Loucy (cell line): ENCODE results near the gene CCT3.

Experiments
- H2AFZ ChIP-seq: fragments of 200-600 bp; sonication (generic); 2 replicates; pipeline ENCODE4 v1.6.0; 2016; ENCODE audit warnings: antibody characterized with exemption, mild to moderate bottlenecking, low read length, moderate library complexity
- H3F3A ChIP-seq: fragments of 200-600 bp; 2 replicates; pipeline ENCODE4 v1.6.0; 2016; ENCODE audit warnings: antibody characterized with exemption, low read depth, mild to moderate bottlenecking
- H3K27me3 ChIP-seq: fragments of 200-600 bp; sonication (generic); 2 replicates; pipeline ENCODE4 v1.6.1; 2014; ENCODE audit warnings: low read length, mild to moderate bottlenecking; ENCODE audit not compliant: insufficient read depth, poor library complexity, severe bottlenecking
- H3K36me3 ChIP-seq: fragments of 200-600 bp; sonication (generic); 2 replicates; pipeline ENCODE4 v1.6.1; 2016; ENCODE audit warnings: low read length; ENCODE audit not compliant: insufficient read depth
- H3K4me1 ChIP-seq: fragments of 200-600 bp; sonication (generic); 2 replicates; pipeline ENCODE4 v1.5.1; 2014; ENCODE audit warnings: low read length, mild to moderate bottlenecking; ENCODE audit not compliant: insufficient read depth, poor library complexity, severe bottlenecking
- H3K4me2 ChIP-seq: fragments of 200-600 bp; sonication (generic); 2 replicates; pipeline ENCODE4 v1.6.0; 2014; ENCODE audit warnings: antibody characterized with exemption, low read length, low read depth, mild to moderate bottlenecking; ENCODE audit not compliant: poor library complexity, severe bottlenecking
- H3K4me3 ChIP-seq: fragments of 200-600 bp; sonication (generic); 2 replicates; pipeline ENCODE4 v1.5.1; 2014; ENCODE audit warnings: low read length, mild to moderate bottlenecking, mixed read lengths; ENCODE audit not compliant: poor library complexity, severe bottlenecking
- H3K79me2 ChIP-seq: fragments of 200-600 bp; sonication (generic); 2 replicates; pipeline ENCODE4 v1.6.1; 2014; ENCODE audit warnings: low read length; ENCODE audit not compliant: insufficient read depth
- H3K9ac ChIP-seq: fragments of 200-600 bp; sonication (generic); 2 replicates; pipeline ENCODE4 v1.6.0; 2014; ENCODE audit warnings: mild to moderate bottlenecking, low read depth, low read length, moderate library complexity; ENCODE audit not compliant: poor library complexity, severe bottlenecking
- H3K9me2 ChIP-seq: fragments of 200-600 bp; sonication (generic); replicated peaks from 2 replicates; pipeline ENCODE4 v1.6.1; 2016; ENCODE audit warnings: low read depth, low read length, mixed read lengths
- H3K9me3 ChIP-seq: fragments of 200-600 bp; sonication (generic); 2 replicates; pipeline ENCODE4 v1.6.1; 2014; ENCODE audit warnings: mild to moderate bottlenecking, antibody characterized with exemption, low read length, low read depth; ENCODE audit not compliant: insufficient read depth
- H4K20me1 ChIP-seq: fragments of 200-600 bp; sonication (generic); 2 replicates; pipeline ENCODE4 v1.6.0; 2014; ENCODE audit warnings: antibody characterized with exemption, low read length, mild to moderate bottlenecking; ENCODE audit not compliant: insufficient read depth, poor library complexity, severe bottlenecking
- CTCF ChIP-seq: fragments of 200-600 bp; sonication (generic); conservative IDR thresholded peaks from 2 replicates; pipeline ENCODE4 v1.5.1; 2014; ENCODE audit warnings: mild to moderate bottlenecking, antibody characterized with exemption, low read length
- EZH2phosphoT487 ChIP-seq: fragments of 200-600 bp; IDR thresholded peaks from 2 replicates; pipeline ENCODE4 v1.6.1; 2018; ENCODE audit warnings: antibody characterized with exemption, mild to moderate bottlenecking, moderate library complexity, borderline replicate concordance

Gene CCT3

GRCh38 chr1:156291226-156292061 lies 46.6 kb downstream of the CCT3 start:
- H4K20me1 ChIP-seq = no peaks in the 10 kb centered on the region
- H3K9me3 ChIP-seq = no peaks in the 10 kb centered on the region
- no peak overlapping the region for H3K4me2 ChIP-seq
- 0 out of 2 replicates have a peak, but pooled peaks cover 4% of the 10 kb centered on the region for H3K79me2 ChIP-seq
- H3K36me3 ChIP-seq = no peaks in the 10 kb centered on the region
- no peak for TF ChIP-seq CTCF
- no peak for TF ChIP-seq EZH2phosphoT487
- H3K9me2 ChIP-seq = no peaks in the 10 kb centered on the region
- no peak overlapping the region for H2AFZ ChIP-seq
- H3K4me3 ChIP-seq = no peak overlapping the region
- H3K9ac ChIP-seq = no peak overlapping the region
- H3K4me1 ChIP-seq = peaks cover 8% of the 10 kb centered on the region
- no peaks in the 10 kb centered on the region for H3K27me3 ChIP-seq
- H3F3A ChIP-seq = no peaks in the 10 kb centered on the region

GRCh38 chr1:156289857-156290256 lies 48.2 kb downstream of the CCT3 start:
- TF ChIP-seq EZH2phosphoT487 = no peak
- no peak for TF ChIP-seq CTCF
- Histone ChIP-seq H3K4me2 (no peak overlapping the region), H3K79me2 (0 out of 2 replicates have a peak, but pooled peaks cover under 1% of the 10 kb centered on the region), H3K27me3 (no peaks in the 10 kb centered on the region), H4K20me1 (no peaks in the 10 kb centered on the region), H3K9me3 (no peaks in the 10 kb centered on the region), H3K4me3 (no peak overlapping the region), H3K36me3 (no peaks in the 10 kb centered on the region), H3F3A (no peaks in the 10 kb centered on the region), H2AFZ (no peak overlapping the region), H3K9ac (no peak overlapping the region), H3K9me2 (no peaks in the 10 kb centered on the region), H3K4me1 (peaks cover 3% of the 10 kb centered on the region)

- no peak overlapping the region for H3K4me3 ChIP-seq
- no peak overlapping the region for H2AFZ ChIP-seq
- no peaks in the 10 kb centered on the region for H3K27me3 ChIP-seq
- H3K4me2 ChIP-seq = no peak overlapping the region
- no peaks in the 10 kb centered on the region for H3K36me3 ChIP-seq
- TF ChIP-seq EZH2phosphoT487 (no peak), CTCF (no peak)
- H3K9me3 ChIP-seq = no peaks in the 10 kb centered on the region
- H3F3A ChIP-seq = no peaks in the 10 kb centered on the region
- H3K4me1 ChIP-seq = peaks cover 15% of the 10 kb centered on the region
- H3K79me2 ChIP-seq = peaks cover 23% of the 10 kb centered on the region
- no peaks in the 10 kb centered on the region for H3K9me2 ChIP-seq
- no peak overlapping the region for H3K9ac ChIP-seq
- H4K20me1 ChIP-seq = peaks cover 12% of the 10 kb centered on the region
Observed at GRCh38 chr1:156286061-156286460, 52.0 kb downstream of the CCT3 start.
